AG09309 (cell line): ENCODE measurements around the gene TMEM52.

Source experiments
- DNase-seq: peaks from one replicate; pipeline ENCODE4 v3.0.0-alpha.2; 2010; ENCODE audit warnings: low read depth
- H3K4me3 ChIP-seq: 2 replicates; pipeline ENCODE4 v1.5.1; 2011; ENCODE audit warnings: mild to moderate bottlenecking, low read depth, low read length, moderate library complexity; ENCODE audit not compliant: control insufficient read depth
- CTCF ChIP-seq: IDR thresholded peaks from 2 replicates; pipeline ENCODE4 v1.5.1; 2011; ENCODE audit warnings: mild to moderate bottlenecking, low read depth, low read length, inconsistent platforms; ENCODE audit not compliant: insufficient read depth, control insufficient read depth; ENCODE audit errors: missing control alignments

Gene TMEM52

GRCh38 chr1:1917995-1918900, 831 bp downstream of the TMEM52 start:
- no peak for TF ChIP-seq CTCF
- DNase-seq, result no peak
- H3K4me3 ChIP-seq, result no peak overlapping the region

- no peak for TF ChIP-seq CTCF
- no peak for DNase-seq
- H3K4me3 ChIP-seq, result no peak overlapping the region
Observed at GRCh38 chr1:1917304-1917976, 1.6 kb downstream of the TMEM52 start.

GRCh38 chr1:1916851-1917251, 2.2 kb downstream of the TMEM52 start:
- DNase-seq, result no peak
- TF ChIP-seq CTCF, result no peak
- H3K4me3 ChIP-seq, result no peak overlapping the region

- TF ChIP-seq CTCF, result no peak
- no peak overlapping the region for H3K4me3 ChIP-seq
- DNase-seq, result no peak
Observed at GRCh38 chr1:1915911-1916840, 2.9 kb downstream of the TMEM52 start.

GRCh38 chr1:1914971-1915692, 3.9 kb downstream of the TMEM52 start, which contains the start of gene CALML6:
CALML6 (plus strand) TSS chr1:1915260; CDS start chr1:1915281, 21 bp downstream.
- H3K4me3 ChIP-seq, result no peak within 1 kb of the TSS
- no peak for TF ChIP-seq CTCF
- no peak for DNase-seq
